GM23338 (cell line): Measurements from ENCODE around the gene SH2D5. TPM values are rescaled to one million over a fixed set of nuclear protein-coding genes. Genes with fewer than 3 reads are reported as not detected.

Experiments
- ATAC-seq: fragments of 200-7000 bp; cut with Tn5 transposase; 3 replicates; pipeline ENCODE4 v1.9.1; 2020
- DNase-seq: peaks from one replicate; pipeline ENCODE4 v3.0.0-alpha.2; 2015; ENCODE audit warnings: low spot score
- H2AFZ ChIP-seq: fragments of 200-600 bp; sonication (generic); 2 replicates; pipeline ENCODE4 v1.8.0; 2016; ENCODE audit warnings: antibody characterized with exemption, mild to moderate bottlenecking, moderate library complexity
- H3F3A ChIP-seq: fragments of 200-600 bp; sonication (generic); replicated peaks from 2 replicates; pipeline ENCODE4 v1.8.0; 2017; ENCODE audit warnings: antibody characterized with exemption, mixed run types, low read depth
- H3K27ac ChIP-seq: fragments of 200-600 bp; sonication (generic); 2 replicates; pipeline ENCODE4 v1.6.1; 2016; ENCODE audit warnings: low read depth
- H3K27me3 ChIP-seq: fragments of 200-600 bp; sonication (generic); 2 replicates; pipeline ENCODE4 v1.8.0; 2016; ENCODE audit warnings: mild to moderate bottlenecking, mixed run types, moderate library complexity; ENCODE audit not compliant: insufficient read depth
- H3K36me3 ChIP-seq: fragments of 200-600 bp; sonication (generic); 2 replicates; pipeline ENCODE4 v1.8.0; 2016; ENCODE audit warnings: mild to moderate bottlenecking; ENCODE audit not compliant: insufficient read depth
- H3K4me1 ChIP-seq: fragments of 200-600 bp; sonication (generic); 2 replicates; pipeline ENCODE4 v1.8.0; 2016; ENCODE audit warnings: mild to moderate bottlenecking, moderate library complexity; ENCODE audit not compliant: insufficient read depth
- H3K4me2 ChIP-seq: fragments of 200-600 bp; sonication (generic); 2 replicates; pipeline ENCODE4 v1.7.1; 2017; ENCODE audit warnings: mixed run types
- H3K4me3 ChIP-seq: fragments of 200-600 bp; sonication (generic); 2 replicates; pipeline ENCODE4 v1.6.1; 2016; ENCODE audit warnings: mixed run types
- H3K79me2 ChIP-seq: fragments of 200-600 bp; sonication (generic); replicated peaks from 2 replicates; pipeline ENCODE4 v1.8.0; 2017; ENCODE audit warnings: mild to moderate bottlenecking; ENCODE audit not compliant: insufficient read depth
- H3K9me2 ChIP-seq: fragments of 200-600 bp; sonication (generic); 2 replicates; pipeline ENCODE4 v1.8.0; 2017; ENCODE audit not compliant: insufficient read depth
- H4K20me1 ChIP-seq: fragments of 200-600 bp; sonication (generic); replicated peaks from 2 replicates; pipeline ENCODE4 v1.8.0; 2017; ENCODE audit warnings: mild to moderate bottlenecking; ENCODE audit not compliant: insufficient read depth
- H3K27ac Mint-ChIP-seq: 2 replicates; pipeline ENCODE4 v1.8.0; 2020; ENCODE audit warnings: inconsistent platforms, mild to moderate bottlenecking, moderate library complexity, mixed read lengths
- H3K27me3 Mint-ChIP-seq: 3 replicates; pipeline ENCODE4 v1.8.0; 2022; ENCODE audit warnings: low read depth, mild to moderate bottlenecking, moderate library complexity, mixed read lengths, inconsistent platforms; ENCODE audit not compliant: insufficient read depth, poor library complexity
- H3K36me3 Mint-ChIP-seq: 3 replicates; pipeline ENCODE4 v1.8.0; 2021; ENCODE audit warnings: low read depth, mild to moderate bottlenecking, inconsistent platforms, moderate library complexity, mixed read lengths
- H3K4me1 Mint-ChIP-seq: 3 replicates; pipeline ENCODE4 v1.8.0; 2020; ENCODE audit warnings: mild to moderate bottlenecking, inconsistent platforms, mixed read lengths
- H3K4me3 Mint-ChIP-seq: 3 replicates; pipeline ENCODE4 v1.8.0; 2021; ENCODE audit warnings: moderate library complexity, mild to moderate bottlenecking, inconsistent platforms, mixed read lengths
- H3K9me3 Mint-ChIP-seq: 3 replicates; pipeline ENCODE4 v1.8.0; 2020; ENCODE audit warnings: moderate library complexity, mild to moderate bottlenecking, inconsistent platforms, mixed read lengths
- CREB1 ChIP-seq: fragments of 250-450 bp; sonication (Bioruptor Pico); IDR thresholded peaks from 2 replicates; pipeline ENCODE4 v1.5.0; 2020; ENCODE audit warnings: low read depth, mild to moderate bottlenecking, moderate library complexity
- EZH2 ChIP-seq: fragments of 200-600 bp; sonication (generic); IDR thresholded peaks from one replicate; pipeline ENCODE4 v1.8.0; 2017; ENCODE audit warnings: antibody characterized with exemption, mild to moderate bottlenecking, low read depth; ENCODE audit not compliant: unreplicated experiment
- EZH2phosphoT487 ChIP-seq: fragments of 200-600 bp; sonication (generic); IDR thresholded peaks from one replicate; pipeline ENCODE4 v1.8.1; 2018; ENCODE audit warnings: antibody characterized with exemption; ENCODE audit not compliant: unreplicated experiment
- JUNB ChIP-seq: IDR thresholded peaks from one replicate; pipeline ENCODE4 v1.6.1; 2016; ENCODE audit warnings: antibody characterized with exemption; ENCODE audit not compliant: unreplicated experiment
- NANOG ChIP-seq: IDR thresholded peaks from 2 replicates; pipeline ENCODE4 v1.6.1; 2016; ENCODE audit warnings: antibody characterized with exemption, borderline replicate concordance
- POLR2AphosphoS5 ChIP-seq: IDR thresholded peaks from 2 replicates; pipeline ENCODE4 v1.6.1; 2016; ENCODE audit warnings: antibody characterized with exemption, low read depth
- STAT1 ChIP-seq: IDR thresholded peaks from one replicate; pipeline ENCODE4 v1.6.1; 2016; ENCODE audit warnings: antibody characterized with exemption; ENCODE audit not compliant: unreplicated experiment
- ZNF114 ChIP-seq: fragments of 250-450 bp; sonication (Bioruptor Pico); IDR thresholded peaks from 2 replicates; pipeline ENCODE4 v1.5.0; 2020; ENCODE audit warnings: mild to moderate bottlenecking, moderate library complexity
- ZNF331 ChIP-seq: fragments of 250-450 bp; sonication (Bioruptor Pico); IDR thresholded peaks from 2 replicates; pipeline ENCODE4 v1.5.0; 2020; ENCODE audit warnings: low read depth, mild to moderate bottlenecking, moderate library complexity
- ZNF462 ChIP-seq: fragments of 250-450 bp; sonication (Bioruptor Pico); IDR thresholded peaks from 2 replicates; pipeline ENCODE4 v1.5.0; 2020; ENCODE audit warnings: mild to moderate bottlenecking, moderate library complexity
- polyA plus RNA-seq: library from polyadenylated mRNA; unstranded; fragments of >200 nt; fragmentation: Nextera tagmentation; extraction: Ambion mirVana; gene quantifications from 2 replicates; pipeline ENCODE4 v1.2.1, GENCODE V29; 2016
- total RNA-seq: library from RNA; depleted of rRNA; stranded (reverse); fragments of >200 nt; shearing (Covaris generic); gene quantifications from 2 replicates; pipeline ENCODE4 v1.2.3, GENCODE V29; 2014

The SH2D5 gene
- total and polyA plus RNA-seq, 2 experiments from 2014 or later: 5.0 to 24.8 TPM

GRCh38 chr1:20699558-20699957 lies 32.9 kb downstream of the SH2D5 start (continued):
- TF ChIP-seq ZNF462 (CRISPR knock-in tag): no peak

GRCh38 chr1:20698195-20698910 lies 34.1 kb downstream of the SH2D5 start:
- H3K4me3 Mint-ChIP-seq: no peak overlapping the region
- Histone ChIP-seq H3K9me2 (no peaks in the 10 kb centered on the region), H3K27ac (no peak overlapping the region), H3K4me2 (no peak overlapping the region), H3K4me3 (no peak overlapping the region), H3F3A (0 out of 2 replicates have a peak, but pooled peaks cover 2% of the 10 kb centered on the region), H3K27me3 (no peaks in the 10 kb centered on the region), H3K79me2 (no peaks in the 10 kb centered on the region), H3K36me3 (no peaks in the 10 kb centered on the region), H4K20me1 (no peaks in the 10 kb centered on the region; the same call in 1 of the 2 replicates), H3K4me1 (peaks cover 10% of the 10 kb centered on the region; the same call in 1 of the 2 replicates), H2AFZ (no peak overlapping the region)
- peaks cover 11% of the 10 kb centered on the region for H3K4me1 Mint-ChIP-seq
- peaks cover 2% of the 10 kb centered on the region for H3K9me3 Mint-ChIP-seq
- ATAC-seq (no peak), DNase-seq (no peak)
- no peak overlapping the region for H3K27ac Mint-ChIP-seq
- H3K27me3 Mint-ChIP-seq: peaks cover 5% of the 10 kb centered on the region
- peaks cover 3% of the 10 kb centered on the region; the same call in 2 of the 3 replicates for H3K36me3 Mint-ChIP-seq
- TF ChIP-seq CREB1 (CRISPR knock-in tag) (no peak), POLR2AphosphoS5 (no peak), ZNF331 (CRISPR knock-in tag) (no peak), EZH2phosphoT487 (no peak), ZNF114 (CRISPR knock-in tag) (no peak), JUNB (no peak), STAT1 (no peak), ZNF462 (CRISPR knock-in tag) (no peak), NANOG (no peak), EZH2 (no peak)
